Measurements from ENCODE around the gene LOX. TPM values are rescaled to one million over a fixed set of nuclear protein-coding genes. Genes with fewer than 3 reads are reported as not detected.

The LOX gene
- total RNA-seq, 1 experiment from 2014 or later = 0.79 TPM

DNA sequence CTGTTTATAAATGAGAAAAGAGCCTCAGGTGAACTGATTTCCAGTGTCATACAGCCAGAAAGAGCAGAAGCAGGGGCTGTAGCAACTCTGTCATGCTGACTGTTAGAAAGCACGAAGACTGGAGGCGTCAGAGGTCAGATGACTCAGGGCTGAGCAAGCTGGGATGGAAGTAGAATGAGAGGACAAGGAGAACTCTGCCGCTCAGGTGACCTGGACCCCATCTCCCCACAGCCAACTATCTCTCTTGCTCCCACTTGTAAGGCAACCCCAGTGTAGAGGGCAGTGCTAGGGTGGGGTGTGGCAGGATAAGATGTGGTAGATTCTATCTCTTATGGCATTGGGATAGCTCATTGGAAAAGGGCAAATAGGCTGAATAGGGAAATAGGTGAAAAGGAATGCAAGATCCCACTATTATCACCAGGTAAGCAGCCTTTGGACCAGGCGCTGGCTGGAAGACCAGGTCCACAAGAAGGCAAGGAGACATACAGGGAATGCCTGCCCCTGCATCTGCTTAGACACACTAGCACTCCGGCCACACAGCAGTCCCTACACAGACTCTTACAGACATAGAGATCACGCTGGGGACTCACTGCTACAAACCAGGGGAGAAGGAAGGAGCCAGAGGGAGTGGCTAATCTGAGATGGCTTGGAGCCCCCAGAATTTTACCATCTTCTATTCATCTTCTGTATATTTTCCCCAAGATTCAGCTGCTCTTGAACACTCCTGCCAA lies 21.2 kb upstream of the LOX start:
- Histone ChIP-seq H3K56ac (ENCODE audit: insufficient read length, low read depth, low read length) (no peak overlapping the region), H3K4me2 (ENCODE audit: insufficient read depth, insufficient read length, low read length) (no peak overlapping the region), H3K27me3 (ENCODE audit: insufficient read depth, low read length) (no peaks in the 10 kb centered on the region), H4K91ac (ENCODE audit: insufficient read length, low read depth, low read length) (no peak overlapping the region), H3K9me3 (ENCODE audit: control insufficient read depth, low read depth, low read length) (no peaks in the 10 kb centered on the region), H3K18ac (ENCODE audit: insufficient read length, low read depth, low read length) (peak overlapping the region; percentile 35), H3K23ac (ENCODE audit: insufficient read length, low read depth, low read length) (no peak overlapping the region), H3K23me2 (ENCODE audit: insufficient read length, low read depth, low read length, poor library complexity, severe bottlenecking) (no peaks in the 10 kb centered on the region), H4K8ac (replicated peaks; ENCODE audit: insufficient read length, low read depth, low read length) (no peak overlapping the region), H2AFZ (ENCODE audit: low read length) (no peak overlapping the region), H3K27ac (ENCODE audit: insufficient read length, low read depth, low read length) (no peak overlapping the region), H4K20me1 (ENCODE audit: control insufficient read depth, insufficient read depth, insufficient read length) (no peaks in the 10 kb centered on the region), H4K5ac (ENCODE audit: insufficient read length, low read depth, low read length) (no peak overlapping the region), H2BK120ac (ENCODE audit: low read depth, low read length, poor library complexity, severe bottlenecking) (no peak overlapping the region), H2BK5ac (ENCODE audit: insufficient read length, low read length) (no peak overlapping the region), H2BK12ac (ENCODE audit: insufficient read length, low read depth, low read length) (no peak overlapping the region), H2BK20ac (ENCODE audit: low read depth, low read length, poor library complexity, severe bottlenecking) (no peak overlapping the region), H2AK5ac (ENCODE audit: insufficient read length, low read length) (no peak overlapping the region), H3K4me1 (ENCODE audit: insufficient read depth, low read length) (no peaks in the 10 kb centered on the region), H3T11ph (ENCODE audit: low read length) (no peak overlapping the region), H3K4ac (ENCODE audit: low read depth, low read length) (no peak overlapping the region), H3K14ac (ENCODE audit: insufficient read depth, low read length) (no peak overlapping the region), H3K79me2 (ENCODE audit: insufficient read depth, low read length) (no peaks in the 10 kb centered on the region), H2BK15ac (ENCODE audit: low read depth, low read length) (no peak overlapping the region), H3K9ac (ENCODE audit: extremely low read depth, insufficient read length, low read length) (no peak overlapping the region), H3K79me1 (ENCODE audit: insufficient read depth, low read depth, low read length, poor library complexity, severe bottlenecking) (no peaks in the 10 kb centered on the region)
- peaks cover 11 to 20% of the 10 kb centered on the region in 2 experiments; a peak in 3 of 4 replicates for H3K4me1 Mint-ChIP-seq
- H3K36me3 Mint-ChIP-seq (ENCODE audit: insufficient read depth in 1 of 3, low read depth in 3 of 3) = no peaks in the 10 kb centered on the region
- TF ChIP-seq, protein P1, sequence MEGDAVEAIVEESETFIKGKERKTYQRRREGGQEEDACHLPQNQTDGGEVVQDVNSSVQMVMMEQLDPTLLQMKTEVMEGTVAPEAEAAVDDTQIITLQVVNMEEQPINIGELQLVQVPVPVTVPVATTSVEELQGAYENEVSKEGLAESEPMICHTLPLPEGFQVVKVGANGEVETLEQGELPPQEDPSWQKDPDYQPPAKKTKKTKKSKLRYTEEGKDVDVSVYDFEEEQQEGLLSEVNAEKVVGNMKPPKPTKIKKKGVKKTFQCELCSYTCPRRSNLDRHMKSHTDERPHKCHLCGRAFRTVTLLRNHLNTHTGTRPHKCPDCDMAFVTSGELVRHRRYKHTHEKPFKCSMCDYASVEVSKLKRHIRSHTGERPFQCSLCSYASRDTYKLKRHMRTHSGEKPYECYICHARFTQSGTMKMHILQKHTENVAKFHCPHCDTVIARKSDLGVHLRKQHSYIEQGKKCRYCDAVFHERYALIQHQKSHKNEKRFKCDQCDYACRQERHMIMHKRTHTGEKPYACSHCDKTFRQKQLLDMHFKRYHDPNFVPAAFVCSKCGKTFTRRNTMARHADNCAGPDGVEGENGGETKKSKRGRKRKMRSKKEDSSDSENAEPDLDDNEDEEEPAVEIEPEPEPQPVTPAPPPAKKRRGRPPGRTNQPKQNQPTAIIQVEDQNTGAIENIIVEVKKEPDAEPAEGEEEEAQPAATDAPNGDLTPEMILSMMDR (conservative IDR thresholded peaks at IDR 0.05) = no peak
- no peak overlapping the region; a peak in 1 of 7 replicates for H3K27ac Mint-ChIP-seq
- H3K27me3 Mint-ChIP-seq (ENCODE audit: low read depth) = no peaks in the 10 kb centered on the region
- DNase-seq = no peak
- H3K4me3 Mint-ChIP-seq = no peak overlapping the region
- H3K9me3 Mint-ChIP-seq = no peaks in the 10 kb centered on the region
- WGBS (ENCODE audit: extremely low coverage, insufficient read length, low lambda C conversion rate) = no CpG with 5 or more reads among the region's 6 CpGs
